GM21786 (cell line): ENCODE results near the gene INPP5J.
"Not testable (repeated sequence)": the region's sequence is repeated elsewhere in the genome, so short reads cannot be mapped to it uniquely, and the experiment has no call there.

Experiments
- ATAC-seq: cut with Tn5 transposase; IDR thresholded peaks from one replicate; pipeline ENCODE4 v1.9.1; 2021; ENCODE audit not compliant: unreplicated experiment

The INPP5J gene

DNA sequence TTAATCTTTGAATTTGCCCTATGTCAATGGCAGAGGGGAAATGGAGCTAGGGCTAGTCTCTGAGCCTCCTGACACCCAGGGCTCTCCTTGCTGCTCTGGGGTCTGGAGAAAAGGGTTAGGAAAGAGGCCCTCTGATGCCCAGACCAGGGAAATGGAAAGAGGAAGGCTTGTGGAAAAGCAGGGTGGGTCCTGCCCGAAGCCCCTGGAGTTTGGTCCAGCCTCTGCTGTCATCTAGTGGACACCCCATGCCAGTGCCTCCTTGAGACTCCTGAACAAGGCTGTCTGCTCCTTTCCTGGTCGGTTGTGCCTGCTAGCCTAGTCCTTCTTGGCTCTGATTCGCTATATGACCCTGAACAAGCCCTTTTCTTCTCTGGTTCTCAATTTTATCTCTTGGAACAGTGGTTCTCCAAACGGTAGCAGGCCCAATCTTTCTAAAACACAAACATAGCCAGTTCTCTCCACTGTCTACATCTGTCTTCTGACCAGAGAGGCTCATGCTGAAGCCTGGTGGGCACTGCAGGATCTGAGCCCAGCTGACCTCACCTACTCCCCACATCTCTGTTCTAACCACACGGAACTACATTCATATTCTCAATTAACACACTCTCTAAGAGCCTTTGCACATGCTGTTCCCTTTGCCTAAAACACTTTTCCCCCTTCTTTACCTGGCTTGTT, 26.3 kb downstream of the INPP5J start:
- no peak for ATAC-seq

DNA sequence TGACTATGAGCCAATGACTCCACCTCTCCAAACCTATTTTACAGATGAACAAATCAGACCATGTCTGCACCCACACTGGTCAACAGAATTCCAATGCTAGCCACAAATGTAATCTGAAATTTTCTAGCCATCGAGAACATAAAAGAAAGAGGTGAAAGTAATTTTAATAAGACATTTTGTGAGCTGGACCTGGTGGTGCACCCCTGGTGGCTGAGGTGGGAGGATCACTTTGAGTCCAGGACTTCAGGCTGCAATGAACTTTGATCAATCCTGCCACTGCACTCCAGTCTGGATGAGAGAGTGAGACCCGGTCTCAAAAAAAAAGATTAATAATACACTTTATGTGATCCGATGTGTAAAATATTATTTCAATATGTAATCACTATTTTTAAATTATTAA, 27.8 kb downstream of the INPP5J start:
- no peak for ATAC-seq

DNA sequence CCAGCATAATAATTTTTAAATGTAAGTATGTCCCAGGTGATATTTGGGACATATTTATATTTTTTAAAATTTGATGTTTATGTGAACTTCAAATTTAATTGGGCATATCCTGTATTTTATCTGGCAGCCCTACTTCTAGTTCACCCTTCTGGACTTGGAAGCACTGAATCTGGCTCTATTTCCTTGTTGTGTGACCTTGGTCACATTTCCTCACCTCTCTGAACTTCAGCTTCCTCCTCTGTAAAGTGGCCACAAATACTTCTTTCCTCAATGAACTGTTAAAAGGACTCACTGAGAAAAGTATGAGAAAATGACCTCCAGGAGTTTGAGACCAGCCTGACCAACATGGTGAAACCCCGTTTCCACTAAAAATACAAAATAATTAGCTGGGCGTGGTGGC, 29.1 kb downstream of the INPP5J start:
- no peak for ATAC-seq

DNA sequence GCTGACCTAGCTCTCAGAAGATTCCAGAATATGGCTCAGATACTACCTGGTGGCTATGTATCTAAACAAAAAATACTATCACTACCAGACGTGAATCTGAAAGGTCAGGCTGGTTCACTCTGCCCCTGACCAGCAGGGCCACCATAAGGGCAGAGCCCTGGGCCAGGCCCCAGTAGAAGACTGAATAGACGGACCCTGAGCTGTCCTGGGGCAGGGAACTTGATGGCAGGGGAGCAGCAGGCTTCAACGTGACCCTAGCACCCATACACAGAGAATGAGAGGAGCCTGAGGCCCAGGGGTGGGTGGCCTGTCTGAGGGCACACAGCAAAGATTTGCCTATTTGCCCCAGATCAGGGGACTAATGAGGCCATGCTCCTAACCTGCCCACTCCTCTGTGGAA, 30.6 kb downstream of the INPP5J start:
- no peak for ATAC-seq

- no peak for ATAC-seq
Observed at GRCh38 chr22:31154975-31155374, 32.2 kb downstream of the INPP5J start.

- no peak for ATAC-seq
Observed at GRCh38 chr22:31155422-31155821, 32.7 kb downstream of the INPP5J start.

DNA sequence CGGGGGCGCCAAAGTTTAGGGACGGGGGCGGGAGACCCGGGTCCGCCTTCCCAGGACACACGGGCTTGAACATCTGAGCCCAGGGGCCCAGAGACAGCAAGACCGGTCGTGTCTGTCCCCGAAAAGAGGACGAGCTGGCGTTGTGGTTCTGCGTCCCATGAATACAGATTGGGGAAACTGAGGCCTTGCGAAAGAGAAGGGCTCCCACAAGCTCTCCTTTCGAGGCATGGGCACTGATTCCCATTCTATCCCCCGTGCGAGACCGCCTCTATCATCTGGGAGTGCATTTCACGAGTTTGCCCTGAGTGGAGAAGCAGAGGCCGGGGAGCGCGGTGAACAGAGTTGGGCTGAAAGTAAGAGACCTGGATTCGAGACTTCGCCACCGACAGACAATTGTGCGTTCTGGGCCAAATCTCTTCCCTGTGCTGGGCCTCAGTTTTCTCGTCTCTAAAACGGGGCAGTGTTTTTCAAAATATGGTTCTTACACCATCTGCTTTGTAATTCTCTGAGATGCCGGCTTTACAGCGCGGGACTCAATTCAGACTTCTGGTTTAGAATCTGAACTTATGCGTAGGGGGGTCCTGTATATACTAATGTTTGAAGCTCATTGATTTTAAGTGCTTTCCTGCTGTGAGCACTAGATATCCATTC, 37.7 kb downstream of the INPP5J start:
- ATAC-seq = no peak

DNA sequence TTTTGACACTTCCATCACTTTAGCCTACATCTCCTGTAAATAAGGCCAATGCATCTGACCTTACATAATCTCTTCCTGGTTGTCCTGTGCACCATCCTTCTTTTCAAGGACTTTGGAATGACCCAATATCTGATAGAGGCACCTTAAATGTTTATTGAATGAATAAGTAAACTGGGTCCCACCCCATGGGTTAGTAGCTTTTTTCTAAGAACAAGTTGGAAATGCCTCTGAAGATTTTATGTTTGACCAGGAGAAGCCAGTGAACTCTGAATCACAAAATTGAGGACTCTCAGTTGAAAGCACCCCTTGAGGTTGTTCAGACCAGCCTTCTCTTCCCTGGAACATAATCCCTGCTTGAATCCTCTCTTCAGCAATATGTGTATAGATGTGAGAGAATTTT, 38.6 kb downstream of the INPP5J start:
- ATAC-seq = no peak

GRCh38 chr22:31162015-31162765, 39.4 kb downstream of the INPP5J start:
- ATAC-seq = no peak

GRCh38 chr22:31170971-31171370, 48.2 kb downstream of the INPP5J start:
- no peak for ATAC-seq

- not testable (repeated sequence) for ATAC-seq
Observed at GRCh38 chr22:31171734-31172133, 49.0 kb downstream of the INPP5J start.

GRCh38 chr22:31173386-31174145, 50.8 kb downstream of the INPP5J start:
- ATAC-seq = no peak

GRCh38 chr22:31176923-31177322, 54.2 kb downstream of the INPP5J start:
- ATAC-seq = no peak

- ATAC-seq = no peak
Observed at GRCh38 chr22:31177420-31178162, 54.8 kb downstream of the INPP5J start.

DNA sequence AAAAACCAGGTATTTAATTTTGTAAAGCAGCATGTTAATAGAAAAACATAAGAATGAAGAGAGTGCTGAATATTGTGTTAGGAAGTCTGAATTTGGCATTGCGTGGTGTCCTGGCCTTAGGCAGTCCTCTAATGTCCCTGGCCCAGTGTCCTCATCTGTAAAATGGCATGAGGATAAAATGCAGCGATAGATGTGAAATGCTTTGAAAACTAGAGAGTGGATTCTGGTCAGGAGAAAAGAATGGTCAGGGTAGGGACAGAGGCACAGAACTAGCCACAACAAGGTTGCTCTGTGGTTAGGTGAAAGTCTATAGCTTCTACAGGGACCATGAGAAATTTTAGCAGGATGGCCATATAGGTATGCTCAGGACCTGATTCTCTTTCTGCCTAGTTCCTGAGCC, 56.1 kb downstream of the INPP5J start:
- ATAC-seq = no peak

GRCh38 chr22:31179345-31179744, 56.6 kb downstream of the INPP5J start:
- no peak for ATAC-seq

- no peak for ATAC-seq
Observed at GRCh38 chr22:31184015-31184414, 61.2 kb downstream of the INPP5J start.
